MM.1S (cell line): Measurements from ENCODE around the gene TSPAN17.

Source experiments
- DNase-seq: peaks from one replicate; pipeline ENCODE4 v3.0.0-alpha.2; 2015
- H2AFZ ChIP-seq: fragments of 300-600 bp; sonication (generic); 2 replicates; pipeline ENCODE4 v1.6.0; 2016; ENCODE audit warnings: antibody characterized with exemption, low read length
- H3F3A ChIP-seq: fragments of 300-600 bp; sonication (generic); 2 replicates; pipeline ENCODE4 v1.6.1; 2016; ENCODE audit warnings: mild to moderate bottlenecking, antibody characterized with exemption, low read length, moderate library complexity, mixed read lengths; ENCODE audit not compliant: insufficient read depth
- H3K27ac ChIP-seq: fragments of 300-600 bp; sonication (generic); 2 replicates; pipeline ENCODE4 v1.5.1; 2016; ENCODE audit warnings: mild to moderate bottlenecking, low read length
- H3K27me3 ChIP-seq: fragments of 300-600 bp; sonication (generic); replicated peaks from 2 replicates; pipeline ENCODE4 v1.6.0; 2016; ENCODE audit warnings: low read length; ENCODE audit not compliant: insufficient read depth
- H3K36me3 ChIP-seq: fragments of 300-600 bp; sonication (generic); replicated peaks from 2 replicates; pipeline ENCODE4 v1.6.1; 2016; ENCODE audit warnings: mild to moderate bottlenecking, low read length, mixed read lengths; ENCODE audit not compliant: insufficient read depth
- H3K4me1 ChIP-seq: fragments of 300-600 bp; sonication (generic); 2 replicates; pipeline ENCODE4 v1.6.1; 2016; ENCODE audit warnings: low read length, mixed read lengths
- H3K4me2 ChIP-seq: fragments of 300-600 bp; sonication (generic); 2 replicates; pipeline ENCODE4 v1.6.0; 2016; ENCODE audit warnings: low read depth, low read length
- H3K4me3 ChIP-seq: fragments of 300-600 bp; sonication (generic); 2 replicates; pipeline ENCODE4 v1.5.1; 2016; ENCODE audit warnings: low read length, mixed read lengths
- H3K79me2 ChIP-seq: fragments of 300-600 bp; sonication (generic); 2 replicates; pipeline ENCODE4 v1.6.1; 2016; ENCODE audit warnings: mixed run types, low read length, mixed read lengths
- H3K9ac ChIP-seq: fragments of 300-600 bp; sonication (generic); 2 replicates; pipeline ENCODE4 v1.6.1; 2016; ENCODE audit warnings: low read length, mixed read lengths
- H3K9me2 ChIP-seq: fragments of 300-600 bp; sonication (generic); replicated peaks from 2 replicates; pipeline ENCODE4 v1.6.1; 2016; ENCODE audit warnings: mild to moderate bottlenecking, low read length, mixed read lengths; ENCODE audit not compliant: insufficient read depth
- H3K9me3 ChIP-seq: fragments of 300-600 bp; sonication (generic); replicated peaks from 2 replicates; pipeline ENCODE4 v1.6.1; 2016; ENCODE audit warnings: mild to moderate bottlenecking, low read length, mixed read lengths; ENCODE audit not compliant: insufficient read depth
- H4K20me1 ChIP-seq: fragments of 300-600 bp; sonication (generic); 2 replicates; pipeline ENCODE4 v1.6.1; 2016; ENCODE audit warnings: mild to moderate bottlenecking, low read length, moderate library complexity, mixed read lengths; ENCODE audit not compliant: insufficient read depth
- CTCF ChIP-seq: fragments of 300-600 bp; sonication (generic); IDR thresholded peaks from 2 replicates; pipeline ENCODE4 v1.5.1; 2016; ENCODE audit warnings: antibody characterized with exemption, low read length, mixed read lengths
- EZH2 ChIP-seq: fragments of 300-600 bp; sonication (generic); optimal IDR thresholded peaks from 2 replicates; pipeline ENCODE3; 2017; ENCODE audit warnings: low read depth, mild to moderate bottlenecking, antibody characterized with exemption, low read length, mixed read lengths
- EZH2phosphoT487 ChIP-seq: fragments of 300-600 bp; sonication (generic); IDR thresholded peaks from 2 replicates; pipeline ENCODE4 v1.6.1; 2018; ENCODE audit warnings: antibody characterized with exemption, low read length

TSPAN17 gene

DNA sequence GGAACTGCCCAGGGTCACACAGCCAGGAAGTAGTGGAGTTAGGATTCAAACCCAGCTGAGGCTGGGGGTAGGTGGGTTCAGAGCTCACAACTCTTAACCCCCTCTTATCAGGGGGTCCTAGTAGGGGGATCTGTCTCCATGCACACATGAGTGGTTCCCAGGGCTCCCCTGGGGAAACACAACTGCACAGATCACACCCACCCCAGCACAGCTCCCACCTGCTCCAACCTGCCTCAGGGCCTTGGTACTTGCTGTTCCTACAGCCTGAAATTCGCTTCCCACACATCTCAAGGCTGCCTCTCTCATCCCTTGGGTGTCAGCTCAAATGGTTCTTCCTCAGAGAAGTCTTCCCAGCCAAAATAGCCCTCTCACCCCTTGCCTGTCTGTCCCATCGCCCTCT is 21.8 kb upstream of the TSPAN17 start:
- no peak for DNase-seq
- no peak overlapping the region for H3K27ac ChIP-seq
- no peaks in the 10 kb centered on the region for H3K9me3 ChIP-seq
- no peaks in the 10 kb centered on the region for H3F3A ChIP-seq
- peaks cover 79% of the 10 kb centered on the region for H3K27me3 ChIP-seq
- TF ChIP-seq CTCF, result no peak
- no peak for TF ChIP-seq EZH2phosphoT487
- no peak for TF ChIP-seq EZH2
- no peaks in the 10 kb centered on the region for H3K36me3 ChIP-seq
- no peak overlapping the region for H3K9ac ChIP-seq
- no peaks in the 10 kb centered on the region for H3K9me2 ChIP-seq
- no peak overlapping the region for H3K4me2 ChIP-seq
- no peak overlapping the region for H3K4me3 ChIP-seq
- H4K20me1 ChIP-seq, result no peaks in the 10 kb centered on the region
- H3K79me2 ChIP-seq, result no peaks in the 10 kb centered on the region
- no peak overlapping the region for H2AFZ ChIP-seq
- H3K4me1 ChIP-seq, result no peaks in the 10 kb centered on the region

GRCh38 chr5:176625966-176626875 is 21.1 kb upstream of the TSPAN17 start:
- Histone ChIP-seq H3K9me2 (no peaks in the 10 kb centered on the region), H3K4me2 (no peak overlapping the region)
- TF ChIP-seq CTCF (no peak), EZH2 (no peak), EZH2phosphoT487 (no peak)

DNA sequence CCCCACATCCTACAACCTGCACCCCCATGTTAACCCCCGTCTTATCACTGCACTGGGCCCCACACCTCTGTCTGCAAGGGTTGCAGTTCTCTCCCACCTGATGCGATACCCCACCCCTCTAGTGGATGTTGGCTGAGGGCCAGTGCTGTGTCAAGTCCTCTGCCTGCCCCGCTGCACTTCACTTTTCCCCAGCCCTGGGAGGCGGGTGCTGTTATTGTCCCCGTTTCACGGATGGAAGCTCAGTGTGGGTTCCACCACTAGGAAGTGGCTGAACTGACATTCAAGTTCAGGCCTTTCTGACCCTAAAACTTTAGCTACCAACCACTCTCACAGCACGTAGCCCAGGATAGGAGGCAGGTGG is 20.4 kb upstream of the TSPAN17 start:
- TF ChIP-seq CTCF (no peak), EZH2phosphoT487 (no peak), EZH2 (no peak)
- no peaks in the 10 kb centered on the region for H3K4me1 ChIP-seq
- no peak overlapping the region for H2AFZ ChIP-seq
- H3K27ac ChIP-seq, result no peak overlapping the region
- no peak overlapping the region for H3K4me3 ChIP-seq
- no peaks in the 10 kb centered on the region for H3F3A ChIP-seq
- H3K27me3 ChIP-seq, result peaks cover 79% of the 10 kb centered on the region
- H3K79me2 ChIP-seq, result no peaks in the 10 kb centered on the region
- no peak overlapping the region for H3K9ac ChIP-seq
- H3K36me3 ChIP-seq, result no peaks in the 10 kb centered on the region
- H3K9me2 ChIP-seq, result no peaks in the 10 kb centered on the region
- DNase-seq, result no peak
- H3K4me2 ChIP-seq, result no peak overlapping the region
- no peaks in the 10 kb centered on the region for H4K20me1 ChIP-seq
- H3K9me3 ChIP-seq, result no peaks in the 10 kb centered on the region

More at GRCh38 chr5:176625966-176626875, 21.1 kb upstream of the TSPAN17 start:
- Histone ChIP-seq H4K20me1 (no peaks in the 10 kb centered on the region), H3K36me3 (no peaks in the 10 kb centered on the region), H3K9me3 (no peaks in the 10 kb centered on the region), H2AFZ (no peak overlapping the region), H3F3A (no peaks in the 10 kb centered on the region), H3K4me1 (no peaks in the 10 kb centered on the region), H3K79me2 (no peaks in the 10 kb centered on the region), H3K4me3 (no peak overlapping the region), H3K27me3 (peaks cover 79% of the 10 kb centered on the region), H3K27ac (no peak overlapping the region), H3K9ac (no peak overlapping the region)
- no peak for DNase-seq
